Lung (tissue), 12 donors: Measurements from ENCODE around the gene HOXC9. TPM values are rescaled to one million over a fixed set of nuclear protein-coding genes. Genes with fewer than 3 reads are reported as not detected.
A peak's percentile ranks its signal among the peaks of the same experiment; 100 is the strongest.

Experiments used
- ATAC-seq: fragments of 200-7000 bp; cut with Tn5 transposase; one replicate; pipeline ENCODE4 v1.9.1; 2020; ENCODE audit warnings: moderate number of reproducible peaks; ENCODE audit not compliant: insufficient read depth, low FRiP score
- DNase-seq, 3 donors: peaks; one replicate each; pipeline ENCODE4 v3.0.0-alpha.2; 2013 to 2017
- H3K27ac ChIP-seq, 2 donors: one replicate each; pipeline ENCODE4 v1.5.1; 2013; ENCODE audit warnings: mild to moderate bottlenecking in 2 of 2, moderate library complexity in 2 of 2, control low read depth in 1 of 2, inconsistent platforms in 1 of 2, low read depth in 1 of 2, low read length in 1 of 2
- H3K27me3 ChIP-seq, 3 donors: one replicate each; pipeline ENCODE4 v1.5.1; 2013; ENCODE audit warnings: low read length in 2 of 3; ENCODE audit not compliant: control insufficient read depth in 3 of 3, insufficient read depth in 3 of 3
- H3K36me3 ChIP-seq, 4 donors: one replicate each; pipeline ENCODE4 v1.5.1; 2013; ENCODE audit warnings: low read length in 4 of 4, mild to moderate bottlenecking in 1 of 4, moderate library complexity in 1 of 4; ENCODE audit not compliant: control insufficient read depth in 4 of 4, insufficient read depth in 4 of 4
- H3K4me1 ChIP-seq, 5 donors: one replicate each; pipeline ENCODE4 v1.5.1; 2013; ENCODE audit warnings: low read length in 5 of 5, mild to moderate bottlenecking in 2 of 5, moderate library complexity in 1 of 5; ENCODE audit not compliant: control insufficient read depth in 5 of 5, insufficient read depth in 5 of 5
- H3K4me3 ChIP-seq: one replicate; pipeline ENCODE4 v1.5.1; 2013; ENCODE audit warnings: mild to moderate bottlenecking, control low read depth, moderate library complexity
- H3K9ac ChIP-seq, 2 donors: one replicate each; pipeline ENCODE4 v1.5.1; 2013; ENCODE audit warnings: low read length in 2 of 2, control low read depth in 1 of 2; ENCODE audit not compliant: insufficient read depth in 1 of 2
- H3K9me3 ChIP-seq, 4 donors: one replicate each; pipeline ENCODE4 v1.5.1; 2013; ENCODE audit warnings: low read length in 3 of 4, mild to moderate bottlenecking in 1 of 4, moderate library complexity in 1 of 4; ENCODE audit not compliant: control insufficient read depth in 4 of 4, insufficient read depth in 3 of 4
- WGBS, 2 donors: extraction: QIAGEN DNeasy Blood & Tissue Kit; methylation state at CpG; one replicate each; pipeline ENCODE4 v1.1.7; 2013; 5-methylcytosine and 5-hydroxymethylcytosine counted together
- polyA plus RNA-seq, 2 donors: library from polyadenylated mRNA; stranded (reverse); fragments of 200-250 nt; gene quantifications; one replicate each; pipeline ENCODE4 v1.2.1, GENCODE V29; 2013
- total RNA-seq, 2 donors: library from RNA; depleted of rRNA in 1 of 2; stranded (reverse); fragments of >200 nt in 1 of 2; gene quantifications; one replicate each; pipeline ENCODE4 v1.2.1, GENCODE V29; 2014 to 2021
- TF ChIP-seq, protein P1 (sequence below): IDR thresholded peaks from 2 replicates; pipeline ENCODE4 v1.5.1; 2012; ENCODE audit warnings: mild to moderate bottlenecking; ENCODE audit errors: control extremely low read depth, extremely low read depth
- donor health status: control.
- donor health status: control.
- donor health status: Bipolar disorder and iron deficiency.
- donor health status: healthy.
- donor health status: DM: yes; HTN: yes; CAD: no.

Gene HOXC9
- total and polyA plus RNA-seq, 4 donors, result 0.08 to 0.18 TPM; not detected in 2

DNA sequence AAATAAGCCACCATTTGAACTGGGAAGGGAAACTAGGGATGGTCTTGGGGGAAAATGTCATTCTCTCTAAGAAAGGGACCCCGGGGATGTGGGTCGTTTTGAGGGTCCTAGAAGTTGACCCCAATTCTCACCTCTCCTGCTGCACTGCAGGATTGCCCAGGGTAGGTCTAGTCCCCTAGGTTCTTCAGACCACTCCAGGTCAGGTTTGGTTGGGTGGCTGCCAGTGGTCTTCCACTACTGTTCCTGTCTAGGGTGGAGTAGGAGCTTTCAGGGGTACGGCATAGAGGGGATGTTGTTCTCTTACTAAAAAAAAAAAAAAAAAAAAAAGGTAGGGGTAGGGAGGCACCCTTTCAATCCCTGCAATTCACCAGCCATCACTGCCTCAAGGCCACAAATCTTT lies 16.1 kb downstream of the HOXC9 start:
- DNase-seq, result no peak
- H3K9ac ChIP-seq, result no peak overlapping the region
- no peak overlapping the region for H3K27ac ChIP-seq
- 13 to 20% methylated on average over 3 of the region's 3 CpGs for WGBS, 2 donors
- ATAC-seq, result no peak
- peaks cover 0 to 13% (median 6%) of the 10 kb centered on the region in 5 donors for H3K4me1 ChIP-seq
- peaks cover 0 to 15% (median 0%) of the 10 kb centered on the region in 4 donors for H3K9me3 ChIP-seq
- peaks cover 11 to 89% (median 70%) of the 10 kb centered on the region in 3 donors for H3K27me3 ChIP-seq
- H3K36me3 ChIP-seq, result no peaks in the 10 kb centered on the region
- TF ChIP-seq, protein P1, sequence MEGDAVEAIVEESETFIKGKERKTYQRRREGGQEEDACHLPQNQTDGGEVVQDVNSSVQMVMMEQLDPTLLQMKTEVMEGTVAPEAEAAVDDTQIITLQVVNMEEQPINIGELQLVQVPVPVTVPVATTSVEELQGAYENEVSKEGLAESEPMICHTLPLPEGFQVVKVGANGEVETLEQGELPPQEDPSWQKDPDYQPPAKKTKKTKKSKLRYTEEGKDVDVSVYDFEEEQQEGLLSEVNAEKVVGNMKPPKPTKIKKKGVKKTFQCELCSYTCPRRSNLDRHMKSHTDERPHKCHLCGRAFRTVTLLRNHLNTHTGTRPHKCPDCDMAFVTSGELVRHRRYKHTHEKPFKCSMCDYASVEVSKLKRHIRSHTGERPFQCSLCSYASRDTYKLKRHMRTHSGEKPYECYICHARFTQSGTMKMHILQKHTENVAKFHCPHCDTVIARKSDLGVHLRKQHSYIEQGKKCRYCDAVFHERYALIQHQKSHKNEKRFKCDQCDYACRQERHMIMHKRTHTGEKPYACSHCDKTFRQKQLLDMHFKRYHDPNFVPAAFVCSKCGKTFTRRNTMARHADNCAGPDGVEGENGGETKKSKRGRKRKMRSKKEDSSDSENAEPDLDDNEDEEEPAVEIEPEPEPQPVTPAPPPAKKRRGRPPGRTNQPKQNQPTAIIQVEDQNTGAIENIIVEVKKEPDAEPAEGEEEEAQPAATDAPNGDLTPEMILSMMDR, result no peak
- H3K4me3 ChIP-seq, result no peak overlapping the region

DNA sequence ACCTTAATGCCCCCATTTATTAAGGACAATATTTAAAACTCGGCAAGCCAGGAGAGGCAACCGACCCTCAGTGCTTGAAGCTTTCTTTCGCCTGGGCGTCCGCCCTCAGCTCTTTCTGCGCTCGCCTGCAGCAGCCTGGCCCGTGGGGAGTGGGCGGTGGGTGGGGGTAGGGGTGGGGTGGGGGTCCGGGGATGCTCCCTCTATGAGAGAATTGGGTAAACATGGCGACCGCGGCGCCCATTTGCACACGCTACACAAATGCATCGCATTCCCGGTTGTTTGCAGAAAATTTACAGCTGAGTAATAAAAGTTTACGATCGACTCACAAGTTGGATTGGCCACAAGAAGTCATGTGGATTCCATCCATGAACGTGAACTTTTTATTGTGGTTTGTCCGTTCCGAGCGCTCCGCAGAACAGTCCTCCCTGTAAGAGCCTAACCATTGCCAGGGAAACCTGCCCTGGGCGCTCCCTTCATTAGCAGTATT lies 16.6 kb downstream of the HOXC9 start:
- ATAC-seq, result no peak
- TF ChIP-seq, protein P1, result no peak
- Histone ChIP-seq H3K9ac (no peak overlapping the region), H3K4me3 (no peak overlapping the region), H3K4me1 (peaks cover 0 to 13% (median 6%) of the 10 kb centered on the region in 5 donors), H3K27ac (no peak overlapping the region), H3K27me3 (peaks cover 15 to 89% (median 69%) of the 10 kb centered on the region in 3 donors), H3K9me3 (peaks cover 0 to 15% (median 0%) of the 10 kb centered on the region in 4 donors), H3K36me3 (no peaks in the 10 kb centered on the region)
- 4 to 6% methylated on average over 25 of the region's 25 CpGs for WGBS, 2 donors
- peak in 1 of 3 donors; percentile 15 for DNase-seq

DNA sequence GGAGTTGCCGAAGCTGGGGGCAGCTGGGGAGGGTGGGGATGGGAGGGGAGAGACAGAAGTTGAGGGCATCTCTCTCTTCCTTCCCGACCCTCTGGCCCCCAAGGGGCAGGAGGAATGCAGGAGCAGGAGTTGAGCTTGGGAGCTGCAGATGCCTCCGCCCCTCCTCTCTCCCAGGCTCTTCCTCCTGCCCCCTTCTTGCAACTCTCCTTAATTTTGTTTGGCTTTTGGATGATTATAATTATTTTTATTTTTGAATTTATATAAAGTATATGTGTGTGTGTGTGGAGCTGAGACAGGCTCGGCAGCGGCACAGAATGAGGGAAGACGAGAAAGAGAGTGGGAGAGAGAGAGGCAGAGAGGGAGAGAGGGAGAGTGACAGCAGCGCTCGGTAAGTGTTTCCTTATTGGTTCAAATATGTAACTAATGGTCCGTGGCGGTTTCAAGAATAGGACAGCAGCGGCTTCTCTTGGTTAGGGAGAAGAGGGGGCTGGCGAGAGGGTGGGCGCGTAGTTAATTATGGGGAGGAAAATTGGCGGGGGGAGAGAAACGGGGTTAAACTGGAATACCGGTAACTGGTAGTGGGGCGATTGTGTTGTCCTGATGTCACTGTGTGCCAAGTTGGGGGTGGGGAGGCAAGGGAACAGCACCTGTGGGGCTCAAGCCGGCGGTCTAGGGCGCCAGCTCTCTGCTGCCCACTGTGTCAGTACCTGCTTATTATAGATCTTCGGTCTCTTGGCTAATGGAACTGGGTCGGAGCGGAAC lies 17.2 kb downstream of the HOXC9 start:
- TF ChIP-seq, protein P1, result no peak
- 3 to 4% methylated on average over 24 of the region's 24 CpGs for WGBS, 2 donors
- no peak for ATAC-seq
- Histone ChIP-seq H3K4me1 (peaks cover 0 to 13% (median 6%) of the 10 kb centered on the region in 5 donors), H3K4me3 (no peak overlapping the region), H3K9me3 (peaks cover 0 to 15% (median 0%) of the 10 kb centered on the region in 4 donors), H3K27me3 (peaks cover 18 to 89% (median 69%) of the 10 kb centered on the region in 3 donors), H3K36me3 (no peaks in the 10 kb centered on the region), H3K9ac (no peak overlapping the region), H3K27ac (no peak overlapping the region)
- DNase-seq, result peak in 1 of 3 donors; percentile 10
